DND-41 (cell line): ENCODE results near the gene EDAR.

Experiments
- ATAC-seq: fragments of 200-7000 bp; cut with Tn5 transposase; 3 replicates; pipeline ENCODE4 v1.9.1; 2021; ENCODE audit warnings: low read depth; ENCODE audit not compliant: insufficient read depth
- DNase-seq: peaks from one replicate; pipeline ENCODE4 v3.0.0-alpha.2; 2020
- H2AFZ ChIP-seq: 2 replicates; pipeline ENCODE4 v1.6.0; 2012; ENCODE audit warnings: low read depth, low read length
- H3K27ac ChIP-seq: 2 replicates; pipeline ENCODE4 v1.5.1; 2012; ENCODE audit warnings: low read length, inconsistent platforms
- H3K27me3 ChIP-seq: fragments of 200-600 bp; sonication (generic); 2 replicates; pipeline ENCODE4 v1.6.0; 2012; ENCODE audit warnings: low read length, mild to moderate bottlenecking, inconsistent platforms; ENCODE audit not compliant: insufficient read depth, poor library complexity
- H3K36me3 ChIP-seq: 2 replicates; pipeline ENCODE4 v1.5.1; 2012; ENCODE audit warnings: low read length, inconsistent platforms; ENCODE audit not compliant: insufficient read depth
- H3K4me1 ChIP-seq: 2 replicates; pipeline ENCODE4 v1.5.1; 2012; ENCODE audit warnings: mild to moderate bottlenecking, low read length; ENCODE audit not compliant: insufficient read depth
- H3K4me2 ChIP-seq: 2 replicates; pipeline ENCODE4 v1.6.0; 2012; ENCODE audit warnings: mild to moderate bottlenecking, moderate library complexity, low read length, inconsistent platforms; ENCODE audit not compliant: insufficient read depth
- H3K4me3 ChIP-seq, 2 experiments: fragments of 200-600 bp in 1 of 2; shearing (Covaris generic) in 1 of 2; 2 replicates each; pipeline ENCODE4 v1.5.1; 2012 to 2016; ENCODE audit warnings: inconsistent platforms in 2 of 2, low read length in 2 of 2, mild to moderate bottlenecking in 2 of 2, low read depth in 1 of 2, moderate library complexity in 1 of 2
- H3K79me2 ChIP-seq: 2 replicates; pipeline ENCODE4 v1.6.0; 2012; ENCODE audit warnings: low read length, inconsistent platforms; ENCODE audit not compliant: insufficient read depth
- H3K9ac ChIP-seq: 2 replicates; pipeline ENCODE4 v1.6.0; 2012; ENCODE audit warnings: low read depth, mild to moderate bottlenecking, inconsistent platforms, low read length, moderate library complexity
- H3K9me3 ChIP-seq: 2 replicates; pipeline ENCODE4 v1.5.1; 2012; ENCODE audit warnings: low read length, moderate library complexity, mild to moderate bottlenecking, inconsistent platforms; ENCODE audit not compliant: insufficient read depth, severe bottlenecking
- H4K20me1 ChIP-seq: 2 replicates; pipeline ENCODE4 v1.6.0; 2012; ENCODE audit warnings: low read length; ENCODE audit not compliant: insufficient read depth
- CTCF ChIP-seq: IDR thresholded peaks from 2 replicates; pipeline ENCODE4 v1.5.1; 2012; ENCODE audit warnings: borderline replicate concordance, low read length, moderate library complexity, mild to moderate bottlenecking; ENCODE audit not compliant: poor library complexity, severe bottlenecking; ENCODE audit errors: extremely low read depth
- EZH2 ChIP-seq: IDR thresholded peaks from 3 replicates; pipeline ENCODE4 v1.6.1; 2012; ENCODE audit warnings: borderline replicate concordance, low read depth, mild to moderate bottlenecking, moderate library complexity, low read length, inconsistent platforms; ENCODE audit not compliant: severe bottlenecking

The EDAR gene

GRCh38 chr2:108971661-108972566, 17.1 kb downstream of the EDAR start:
- Histone ChIP-seq H3K4me3 (no peak overlapping the region), H3K4me1 (peaks cover 7% of the 10 kb centered on the region), H3K9me3 (no peaks in the 10 kb centered on the region), H3K4me2 (no peak overlapping the region), H3K9ac (no peak overlapping the region), H3K36me3 (no peaks in the 10 kb centered on the region), H3K27me3 (peaks cover 6% of the 10 kb centered on the region), H4K20me1 (no peaks in the 10 kb centered on the region), H2AFZ (no peak overlapping the region), H3K27ac (no peak overlapping the region), H3K79me2 (no peaks in the 10 kb centered on the region)
- DNase-seq (no peak), ATAC-seq (peak; percentile 22; the same call in 1 of the 3 replicates)
- no peak for TF ChIP-seq CTCF

- Histone ChIP-seq H3K27ac (no peak overlapping the region), H3K4me2 (no peak overlapping the region)
Measured at GRCh38 chr2:108970369-108970768, 18.7 kb downstream of the EDAR start.

GRCh38 chr2:108969856-108970255, 19.2 kb downstream of the EDAR start:
- peaks cover 7% of the 10 kb centered on the region for H3K4me1 ChIP-seq
- no peaks in the 10 kb centered on the region for H3K36me3 ChIP-seq
- H3K27ac ChIP-seq = no peak overlapping the region
- no peaks in the 10 kb centered on the region for H3K9me3 ChIP-seq
- DNase-seq (no peak), ATAC-seq (no peak)
- no peaks in the 10 kb centered on the region; the same call in 1 of the 2 replicates for H4K20me1 ChIP-seq
- H3K79me2 ChIP-seq = no peaks in the 10 kb centered on the region
- peaks cover 6% of the 10 kb centered on the region for H3K27me3 ChIP-seq
- H3K4me3 ChIP-seq = no peak overlapping the region
- H3K9ac ChIP-seq = no peak overlapping the region
- no peak overlapping the region for H3K4me2 ChIP-seq
- H2AFZ ChIP-seq = no peak overlapping the region
- TF ChIP-seq EZH2 (no peak), CTCF (no peak)

More at GRCh38 chr2:108970369-108970768, 18.7 kb downstream of the EDAR start:
- no peak for TF ChIP-seq EZH2
- no peak for TF ChIP-seq CTCF
- H4K20me1 ChIP-seq = no peaks in the 10 kb centered on the region; the same call in 1 of the 2 replicates
- no peak for DNase-seq
- no peak overlapping the region for H3K4me3 ChIP-seq
- H3K79me2 ChIP-seq = no peaks in the 10 kb centered on the region
- no peaks in the 10 kb centered on the region for H3K9me3 ChIP-seq
- peaks cover 6% of the 10 kb centered on the region for H3K27me3 ChIP-seq
- no peak for ATAC-seq
- no peak overlapping the region for H2AFZ ChIP-seq
- H3K4me1 ChIP-seq = peaks cover 10% of the 10 kb centered on the region
- no peak overlapping the region for H3K9ac ChIP-seq
- H3K36me3 ChIP-seq = no peaks in the 10 kb centered on the region
